Spinal cord (tissue), 10 donors: ENCODE data around the gene GNAS-AS1. TPM values are rescaled to one million over a fixed set of nuclear protein-coding genes. Genes with fewer than 3 reads are reported as not detected.
A peak's percentile ranks its signal among the peaks of the same experiment; 100 is the strongest.

Source experiments
- DNase-seq, 6 donors: peaks; one replicate each; pipeline versions ENCODE4 v3.0.0 to v3.0.0-alpha.2; 2013 to 2015; ENCODE audit warnings: low spot score in 6 of 6, low read depth in 4 of 6
- H3K27ac ChIP-seq: one replicate; pipeline ENCODE4 v1.5.1; 2013; ENCODE audit warnings: low read depth, low read length, control low read depth
- H3K27me3 ChIP-seq: one replicate; pipeline ENCODE4 v1.6.1; 2013; ENCODE audit warnings: low read length; ENCODE audit not compliant: control insufficient read depth, insufficient read depth
- H3K36me3 ChIP-seq: one replicate; pipeline ENCODE4 v1.6.1; 2013; ENCODE audit warnings: low read length; ENCODE audit not compliant: control insufficient read depth, insufficient read depth
- H3K4me1 ChIP-seq: one replicate; pipeline ENCODE4 v1.6.1; 2013; ENCODE audit warnings: low read length; ENCODE audit not compliant: control insufficient read depth, insufficient read depth
- H3K4me3 ChIP-seq: one replicate; pipeline ENCODE4 v1.5.1; 2013; ENCODE audit warnings: low read depth, low read length, control low read depth
- H3K9me3 ChIP-seq: one replicate; pipeline ENCODE4 v1.6.1; 2013; ENCODE audit warnings: low read length; ENCODE audit not compliant: control insufficient read depth, insufficient read depth
- WGBS: methylation state at CpG from one replicate; pipeline ENCODE4 v1.1.5; 2013; ENCODE audit warnings: missing lambda C conversion rate; ENCODE audit not compliant: insufficient coverage; 5-methylcytosine and 5-hydroxymethylcytosine counted together
- polyA plus RNA-seq, 2 donors: library from polyadenylated mRNA; unstranded; fragments of 120-200 nt; gene quantifications; one replicate each; pipeline ENCODE4 v1.2.1, GENCODE V29; 2013; ENCODE audit not compliant: insufficient read length in 2 of 2
- total RNA-seq, 2 donors: library from RNA; depleted of rRNA in 1 of 2; stranded (reverse); fragments of 120-200 nt in 1 of 2; fragments of >200 nt in 1 of 2; gene quantifications; one replicate each; pipeline versions ENCODE4 v1.2.3 to v1.2.4, GENCODE V29; 2013 to 2014
- donor health status: healthy.

GNAS-AS1 gene
- total and polyA plus RNA-seq, 4 donors, result 0.30 to 1.2 (median 0.84) TPM

GRCh38 chr20:58807801-58808200, 42.9 kb downstream of the GNAS-AS1 start:
- Histone ChIP-seq H3K27me3 (no peaks in the 10 kb centered on the region), H3K4me1 (peaks cover 4% of the 10 kb centered on the region), H3K4me3 (no peak overlapping the region), H3K27ac (no peak overlapping the region), H3K36me3 (no peaks in the 10 kb centered on the region), H3K9me3 (no peaks in the 10 kb centered on the region)
- 73% methylated on average over 10 of the region's 11 CpGs for WGBS
- peak in 1 of 6 donors; percentile 90 for DNase-seq

- Histone ChIP-seq H3K9me3 (no peaks in the 10 kb centered on the region), H3K27me3 (peaks cover 3% of the 10 kb centered on the region), H3K4me3 (no peak overlapping the region), H3K36me3 (no peaks in the 10 kb centered on the region), H3K4me1 (peaks cover 4% of the 10 kb centered on the region), H3K27ac (no peak overlapping the region)
- WGBS, result 98% methylated on average over 9 of the region's 18 CpGs
- no peak for DNase-seq
Observed at GRCh38 chr20:58803533-58803932, 47.2 kb downstream of the GNAS-AS1 start.

GRCh38 chr20:58802061-58802460, 48.6 kb downstream of the GNAS-AS1 start:
- peaks cover 3% of the 10 kb centered on the region for H3K27me3 ChIP-seq
- H3K9me3 ChIP-seq, result no peaks in the 10 kb centered on the region
- 86% methylated on average over 7 of the region's 11 CpGs for WGBS
- no peak for DNase-seq
- H3K4me3 ChIP-seq, result no peak overlapping the region
- H3K4me1 ChIP-seq, result no peaks in the 10 kb centered on the region
- H3K27ac ChIP-seq, result no peak overlapping the region
- H3K36me3 ChIP-seq, result no peaks in the 10 kb centered on the region

GRCh38 chr20:58800134-58800871, 50.4 kb downstream of the GNAS-AS1 start:
- 70% methylated on average over 21 of the region's 22 CpGs for WGBS
- Histone ChIP-seq H3K27ac (no peak overlapping the region), H3K4me1 (no peaks in the 10 kb centered on the region), H3K4me3 (no peak overlapping the region), H3K27me3 (peaks cover 5% of the 10 kb centered on the region), H3K36me3 (no peaks in the 10 kb centered on the region), H3K9me3 (no peaks in the 10 kb centered on the region)
- no peak for DNase-seq

- H3K36me3 ChIP-seq, result no peaks in the 10 kb centered on the region
- H3K4me3 ChIP-seq, result no peak overlapping the region
- WGBS, result 84% methylated on average over 17 of the region's 26 CpGs
- H3K27ac ChIP-seq, result no peak overlapping the region
- no peaks in the 10 kb centered on the region for H3K4me1 ChIP-seq
- no peaks in the 10 kb centered on the region for H3K9me3 ChIP-seq
- DNase-seq, result no peak
- H3K27me3 ChIP-seq, result peaks cover 4% of the 10 kb centered on the region
Observed at GRCh38 chr20:58797371-58798338, 53.0 kb downstream of the GNAS-AS1 start.

- WGBS, result 87% methylated on average over 4 of the region's 6 CpGs
- DNase-seq, result no peak
- Histone ChIP-seq H3K4me3 (no peak overlapping the region), H3K4me1 (no peaks in the 10 kb centered on the region), H3K36me3 (no peaks in the 10 kb centered on the region), H3K27me3 (peaks cover 2% of the 10 kb centered on the region), H3K9me3 (no peaks in the 10 kb centered on the region), H3K27ac (no peak overlapping the region)
Observed at GRCh38 chr20:58795923-58796245, 54.8 kb downstream of the GNAS-AS1 start.

GRCh38 chr20:58795181-58795922, 55.4 kb downstream of the GNAS-AS1 start:
- no peaks in the 10 kb centered on the region for H3K9me3 ChIP-seq
- 88% methylated on average over 18 of the region's 20 CpGs for WGBS
- H3K4me1 ChIP-seq, result peaks cover 3% of the 10 kb centered on the region
- H3K27ac ChIP-seq, result no peak overlapping the region
- no peak for DNase-seq
- peaks cover 4% of the 10 kb centered on the region for H3K27me3 ChIP-seq
- H3K36me3 ChIP-seq, result no peaks in the 10 kb centered on the region
- no peak overlapping the region for H3K4me3 ChIP-seq

GRCh38 chr20:58794510-58795180, 56.1 kb downstream of the GNAS-AS1 start:
- no peak overlapping the region for H3K4me3 ChIP-seq
- WGBS, result 82% methylated on average over 19 of the region's 19 CpGs

More at GRCh38 chr20:58794510-58795180, 56.1 kb downstream of the GNAS-AS1 start:
- peaks cover 4% of the 10 kb centered on the region for H3K27me3 ChIP-seq
- no peaks in the 10 kb centered on the region for H3K36me3 ChIP-seq
- DNase-seq, result no peak
- H3K27ac ChIP-seq, result no peak overlapping the region
- peaks cover 8% of the 10 kb centered on the region for H3K4me1 ChIP-seq
- no peaks in the 10 kb centered on the region for H3K9me3 ChIP-seq
